SU-DHL-6 (cell line): ENCODE results near the gene FRAT2.

Source experiments
- CTCF ChIP-seq: fragments of 200-600 bp; sonication (generic); IDR thresholded peaks from one replicate; pipeline ENCODE4 v1.5.1; 2017; ENCODE audit warnings: antibody characterized with exemption, mild to moderate bottlenecking, low read length, moderate library complexity; ENCODE audit not compliant: insufficient read depth, poor library complexity, severe bottlenecking
- EZH2phosphoT487 ChIP-seq: fragments of 200-600 bp; sonication (generic), shearing (Covaris generic); conservative IDR thresholded peaks from 2 replicates; pipeline ENCODE4 v1.6.1; 2018; ENCODE audit warnings: mild to moderate bottlenecking, antibody characterized with exemption, low read length, moderate library complexity, mixed read lengths

- no peak for TF ChIP-seq CTCF
- no peak for TF ChIP-seq EZH2phosphoT487
These were observed 1.9 kb upstream of the FRAT2 start for GRCh38 chr10:97336446-97336845.
